OCI-LY7 (cell line): ENCODE measurements around the gene TBC1D1. TPM values are rescaled to one million over a fixed set of nuclear protein-coding genes. Genes with fewer than 3 reads are reported as not detected.

Source experiments
- BruUV-seq: library from RNA; stranded (reverse); fragments of 400-500 nt; replicated peaks from 2 replicates; lab custom pipeline; 2021; lab: Mats Ljungman, UMichigan
- CTCF ChIA-PET: fragments of 300-600 bp; sonication (Branson Sonifier 250); formaldehyde crosslinking; loops from one replicate; lab custom pipeline; 2022; ENCODE audit warnings: antibody characterized with exemption; ENCODE audit not compliant: unreplicated experiment; lab: Charles Lee
- POLR2A ChIA-PET: fragments of 300-600 bp; sonication (Branson Sonifier 250); formaldehyde crosslinking; loops from one replicate; lab custom pipeline; 2022; ENCODE audit warnings: antibody characterized with exemption; lab: Charles Lee
- DNase-seq: peaks from one replicate; pipeline ENCODE4 v3.0.0-alpha.2; 2015; ENCODE audit warnings: low spot score
- H2AFZ ChIP-seq: fragments of 200-600 bp; sonication (generic), shearing (Covaris generic); 2 replicates; pipeline ENCODE4 v1.6.1; 2014; ENCODE audit warnings: mild to moderate bottlenecking, antibody characterized with exemption, low read length, moderate library complexity
- H3K27ac ChIP-seq: fragments of 200-600 bp; sonication (generic); 2 replicates; pipeline ENCODE4 v1.5.1; 2014; ENCODE audit warnings: mixed run types, low read depth, mild to moderate bottlenecking, moderate library complexity, low read length, inconsistent platforms; ENCODE audit not compliant: poor library complexity, severe bottlenecking
- H3K36me3 ChIP-seq: fragments of 200-600 bp; sonication (generic); 2 replicates; pipeline ENCODE4 v1.6.1; 2014; ENCODE audit warnings: mild to moderate bottlenecking, antibody characterized with exemption, low read length, moderate library complexity, mixed read lengths; ENCODE audit not compliant: insufficient read depth
- H3K4me1 ChIP-seq: fragments of 200-600 bp; sonication (generic); 2 replicates; pipeline ENCODE4 v1.5.1; 2014; ENCODE audit warnings: mild to moderate bottlenecking, low read length; ENCODE audit not compliant: insufficient read depth, poor library complexity, severe bottlenecking
- H3K4me2 ChIP-seq: fragments of 200-600 bp; sonication (generic); 2 replicates; pipeline ENCODE4 v1.6.1; 2014; ENCODE audit warnings: mild to moderate bottlenecking, low read length
- H3K4me3 ChIP-seq: fragments of 200-600 bp; sonication (generic); 2 replicates; pipeline ENCODE4 v1.5.1; 2014; ENCODE audit warnings: mild to moderate bottlenecking, low read depth, low read length; ENCODE audit not compliant: poor library complexity, severe bottlenecking
- H3K79me2 ChIP-seq: fragments of 200-600 bp; sonication (generic); 2 replicates; pipeline ENCODE4 v1.6.1; 2016; ENCODE audit warnings: low read depth, mild to moderate bottlenecking, low read length, moderate library complexity, mixed read lengths; ENCODE audit not compliant: insufficient read depth
- H3K9me2 ChIP-seq: fragments of 200-600 bp; sonication (generic); 2 replicates; pipeline ENCODE4 v1.6.1; 2016; ENCODE audit warnings: mild to moderate bottlenecking, low read length, mixed read lengths; ENCODE audit not compliant: insufficient read depth
- H3K9me3 ChIP-seq: fragments of 200-600 bp; sonication (generic); 2 replicates; pipeline ENCODE4 v1.6.1; 2014; ENCODE audit warnings: mild to moderate bottlenecking, mixed run types, low read length, mixed read lengths
- H4K20me1 ChIP-seq: fragments of 200-600 bp; sonication (generic); 2 replicates; pipeline ENCODE4 v1.6.1; 2014; ENCODE audit warnings: mild to moderate bottlenecking, antibody characterized with exemption, low read length, moderate library complexity, mixed read lengths; ENCODE audit not compliant: insufficient read depth
- EZH2phosphoT487 ChIP-seq: fragments of 200-600 bp; sonication (generic); IDR thresholded peaks from 2 replicates; pipeline ENCODE4 v1.6.1; 2018; ENCODE audit warnings: low read depth, borderline replicate concordance, mild to moderate bottlenecking, mixed run types, antibody characterized with exemption, low read length, moderate library complexity, mixed read lengths
- intact Hi-C: fragments of 100-400 bp; cut with micrococcal nuclease; formaldehyde crosslinking; loops from one replicate; pipeline ENCODE4 v1.10.0; 2022; ENCODE audit not compliant: unreplicated experiment
- total RNA-seq, 2 experiments: library from RNA; depleted of rRNA in 1 of 2; stranded (reverse); fragments of >200 nt in 1 of 2; shearing (Covaris generic) in 1 of 2; gene quantifications; 2 replicates each; pipeline ENCODE4 v1.2.3, GENCODE V29; 2014 to 2022
- TF ChIP-seq, protein P1 (sequence below): fragments of 200-600 bp; sonication (generic); conservative IDR thresholded peaks from 2 replicates; pipeline ENCODE4 v1.5.1; 2014; ENCODE audit warnings: mild to moderate bottlenecking, antibody characterized with exemption, low read length, moderate library complexity, mixed read lengths

TBC1D1 gene
- total RNA-seq, 2 experiments from 2014 or later = 539 to 545 TPM

- no TSS peak for BruUV-seq
- TF ChIP-seq EZH2phosphoT487 = no peak
- TF ChIP-seq, protein P1, sequence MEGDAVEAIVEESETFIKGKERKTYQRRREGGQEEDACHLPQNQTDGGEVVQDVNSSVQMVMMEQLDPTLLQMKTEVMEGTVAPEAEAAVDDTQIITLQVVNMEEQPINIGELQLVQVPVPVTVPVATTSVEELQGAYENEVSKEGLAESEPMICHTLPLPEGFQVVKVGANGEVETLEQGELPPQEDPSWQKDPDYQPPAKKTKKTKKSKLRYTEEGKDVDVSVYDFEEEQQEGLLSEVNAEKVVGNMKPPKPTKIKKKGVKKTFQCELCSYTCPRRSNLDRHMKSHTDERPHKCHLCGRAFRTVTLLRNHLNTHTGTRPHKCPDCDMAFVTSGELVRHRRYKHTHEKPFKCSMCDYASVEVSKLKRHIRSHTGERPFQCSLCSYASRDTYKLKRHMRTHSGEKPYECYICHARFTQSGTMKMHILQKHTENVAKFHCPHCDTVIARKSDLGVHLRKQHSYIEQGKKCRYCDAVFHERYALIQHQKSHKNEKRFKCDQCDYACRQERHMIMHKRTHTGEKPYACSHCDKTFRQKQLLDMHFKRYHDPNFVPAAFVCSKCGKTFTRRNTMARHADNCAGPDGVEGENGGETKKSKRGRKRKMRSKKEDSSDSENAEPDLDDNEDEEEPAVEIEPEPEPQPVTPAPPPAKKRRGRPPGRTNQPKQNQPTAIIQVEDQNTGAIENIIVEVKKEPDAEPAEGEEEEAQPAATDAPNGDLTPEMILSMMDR = no peak
- Histone ChIP-seq H3K4me1 (no peaks in the 10 kb centered on the region), H2AFZ (no peak overlapping the region), H3K36me3 (peaks cover 46% of the 10 kb centered on the region), H4K20me1 (no peaks in the 10 kb centered on the region), H3K9me3 (no peaks in the 10 kb centered on the region), H3K4me3 (no peak overlapping the region), H3K9me2 (no peaks in the 10 kb centered on the region), H3K4me2 (no peak overlapping the region), H3K27ac (no peak overlapping the region), H3K79me2 (peaks cover 6% of the 10 kb centered on the region; the same call in 1 of the 2 replicates)
- ChIA-PET POLR2A (interaction anchor here (0.6 to 0.7 kb wide), 3 partner anchors 14 to 68 kb away, joined by 3 to 6 read pairs (median 5); partner anchors contain the start of gene TBC1D1), CTCF (no interaction called here)
- intact Hi-C loops = no loop called here
- DNase-seq = no peak
Measured at GRCh38 chr4:37904824-37905223, 13.9 kb downstream of the TBC1D1 start.

- BruUV-seq = no TSS peak
- intact Hi-C loops = no loop called here
- no peak for DNase-seq
Measured at GRCh38 chr4:37905533-37906169, 14.8 kb downstream of the TBC1D1 start.

More at GRCh38 chr4:37905533-37906169, 14.8 kb downstream of the TBC1D1 start:
- Histone ChIP-seq H2AFZ (no peak overlapping the region), H3K4me3 (no peak overlapping the region), H3K4me2 (no peak overlapping the region), H3K4me1 (no peaks in the 10 kb centered on the region), H3K36me3 (peaks cover 46% of the 10 kb centered on the region), H4K20me1 (no peaks in the 10 kb centered on the region), H3K9me3 (no peaks in the 10 kb centered on the region), H3K79me2 (peaks cover 13% of the 10 kb centered on the region; the same call in 1 of the 2 replicates), H3K9me2 (no peaks in the 10 kb centered on the region), H3K27ac (no peak overlapping the region)
- TF ChIP-seq, protein P1 = no peak
- no peak for TF ChIP-seq EZH2phosphoT487
- ChIA-PET CTCF (no interaction called here), POLR2A (interaction anchor here (0.6 to 3.3 kb wide), 4 partner anchors 9 to 67 kb away, joined by 3 to 13 read pairs (median 6); partner anchors contain the start of gene TBC1D1)
